GM12801 (cell line): ENCODE data around the gene ARHGEF5.

Source experiments
- CTCF ChIP-seq: IDR thresholded peaks from one replicate; pipeline ENCODE4 v1.5.1; 2011; ENCODE audit warnings: control low read depth; ENCODE audit not compliant: insufficient read length; ENCODE audit errors: extremely low read depth

ARHGEF5 gene

DNA sequence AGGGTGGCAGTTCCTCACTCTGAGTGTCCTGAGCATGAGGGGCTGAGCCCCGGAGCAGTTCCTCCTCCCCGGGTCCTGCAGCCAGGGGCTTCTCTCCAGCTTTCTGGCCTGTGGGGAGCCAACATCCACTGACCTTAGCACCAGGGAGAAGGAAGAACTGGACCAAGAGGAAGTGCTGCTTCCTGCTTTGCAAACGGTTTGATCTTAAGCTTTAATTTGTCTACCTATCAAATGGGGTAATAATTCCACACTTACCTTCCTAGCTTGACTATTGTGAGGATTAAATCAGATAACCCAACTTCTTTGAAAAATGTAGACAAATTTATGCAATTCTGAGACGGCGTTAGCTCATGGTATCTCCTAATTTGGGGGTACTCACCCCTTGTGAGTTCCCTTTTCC, 46.3 kb downstream of the ARHGEF5 start:
- TF ChIP-seq CTCF, result no peak

- no peak for TF ChIP-seq CTCF
Measured at GRCh38 chr7:144403102-144403501, 47.9 kb downstream of the ARHGEF5 start.

GRCh38 chr7:144403649-144404061, 48.5 kb downstream of the ARHGEF5 start, which contains the start of gene NOBOX:
Gene NOBOX (minus strand): TSS chr7:144403693.
- no peak for TF ChIP-seq CTCF

- no peak for TF ChIP-seq CTCF
Measured at GRCh38 chr7:144404946-144405345, 49.7 kb downstream of the ARHGEF5 start.

- no peak for TF ChIP-seq CTCF
Measured at GRCh38 chr7:144407266-144407931, 52.2 kb downstream of the ARHGEF5 start.

DNA sequence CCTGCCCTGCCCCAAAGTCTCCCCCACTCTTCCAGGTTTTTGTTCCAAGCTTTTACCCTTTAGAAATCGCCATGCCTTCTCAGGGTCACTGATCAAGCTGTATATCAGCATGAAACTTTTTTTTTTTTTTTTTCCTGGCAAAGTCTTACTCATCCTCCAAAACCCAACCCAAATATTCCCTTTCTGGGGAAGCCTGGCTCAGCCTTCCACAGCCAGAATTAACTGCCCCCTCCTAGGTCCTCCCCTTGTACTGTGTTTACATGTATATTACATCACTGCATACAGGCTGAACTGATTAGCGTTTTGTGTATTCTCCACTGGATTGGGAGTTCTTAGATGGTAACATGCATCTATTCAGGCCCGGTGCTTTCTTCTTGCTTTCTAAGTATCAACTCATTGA, 52.9 kb downstream of the ARHGEF5 start:
- no peak for TF ChIP-seq CTCF

DNA sequence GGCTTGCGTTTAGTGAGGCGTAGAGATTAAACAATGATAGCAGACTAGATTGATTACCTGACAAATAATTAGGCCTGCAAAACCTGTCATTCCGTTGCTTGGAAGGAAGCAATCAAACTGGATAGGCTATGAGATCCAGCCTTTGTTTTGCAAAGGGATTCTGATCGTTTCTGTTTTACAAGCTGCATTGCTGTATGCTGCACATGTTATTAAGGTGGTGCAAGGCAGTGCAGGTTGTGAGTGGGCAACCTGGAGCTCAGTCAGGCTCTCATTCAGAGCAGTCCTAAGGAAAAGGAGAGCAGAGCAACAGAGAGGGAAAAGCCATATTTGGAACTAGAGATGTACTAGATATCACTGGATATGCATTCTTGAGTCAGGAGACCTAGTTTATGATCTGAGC, 55.2 kb downstream of the ARHGEF5 start:
- no peak for TF ChIP-seq CTCF
